GM18517 (cell line): ENCODE data around the gene GPM6B.

Source experiments
- ATAC-seq: cut with Tn5 transposase; IDR thresholded peaks from one replicate; pipeline ENCODE4 v1.9.1; 2021; ENCODE audit warnings: mild to moderate bottlenecking, moderate library complexity; ENCODE audit not compliant: unreplicated experiment

GPM6B gene

DNA sequence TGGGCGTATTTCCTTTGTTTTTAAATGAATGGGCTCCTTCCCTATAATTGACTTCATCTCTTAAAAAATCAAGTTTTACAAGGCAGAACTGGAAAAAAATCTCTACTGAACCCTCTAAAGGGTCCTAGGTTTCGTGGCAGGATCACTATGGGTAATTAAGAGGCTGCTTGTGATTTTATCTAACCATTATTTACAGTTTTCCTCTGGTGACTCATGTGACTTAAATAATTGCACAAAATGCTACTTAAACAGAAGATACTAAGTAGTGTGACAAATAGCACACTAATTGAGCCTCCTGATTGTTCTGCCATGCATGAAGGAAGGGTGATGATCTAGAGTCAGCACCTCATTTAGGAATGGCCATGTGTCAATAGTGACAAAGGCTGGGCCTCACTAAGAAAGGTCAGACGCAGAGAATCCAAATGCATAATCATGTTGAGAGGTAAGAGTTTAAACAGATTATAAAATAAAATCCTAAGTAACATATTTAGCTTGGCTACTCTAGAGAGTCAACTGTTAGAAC lies 46.8 kb downstream of the GPM6B start:
- no peak for ATAC-seq

DNA sequence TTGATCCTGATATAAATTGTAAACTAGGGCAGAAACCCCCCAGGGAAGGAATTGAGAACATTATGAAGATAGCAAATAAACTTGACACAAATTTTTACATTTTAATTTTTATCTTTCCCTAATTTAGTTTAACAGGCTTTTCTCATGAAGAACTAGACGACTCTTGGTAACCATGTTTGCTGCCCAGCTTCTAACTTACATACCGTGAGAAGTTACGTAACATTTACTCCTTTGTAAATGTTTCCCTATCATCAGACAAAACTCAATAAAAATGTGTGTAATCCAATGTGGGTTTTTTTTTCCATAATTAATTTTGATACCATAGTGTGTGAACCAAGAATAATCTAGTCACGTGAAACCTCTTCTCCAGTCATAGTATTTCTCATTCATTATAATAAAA lies 48.0 kb downstream of the GPM6B start:
- no peak for ATAC-seq

DNA sequence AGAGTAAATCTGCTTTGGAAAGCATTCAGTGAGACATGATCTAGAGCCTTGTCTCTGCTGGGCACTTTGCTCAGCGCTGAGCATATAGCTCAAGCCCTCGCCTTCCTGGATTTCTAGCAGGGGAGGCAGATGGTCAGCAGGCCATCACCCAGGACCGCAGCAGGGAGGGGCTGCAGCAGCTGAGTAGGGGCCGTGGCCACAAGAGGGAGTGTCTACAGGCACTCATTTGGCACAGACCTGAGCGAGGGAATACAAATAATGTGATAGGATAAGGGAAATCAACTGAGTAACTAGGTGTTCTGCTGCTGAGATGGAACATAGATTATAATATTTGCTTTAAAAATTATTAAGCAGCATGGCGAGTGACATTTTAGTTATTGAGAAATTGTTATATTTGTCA lies 52.1 kb downstream of the GPM6B start:
- ATAC-seq, result no peak

DNA sequence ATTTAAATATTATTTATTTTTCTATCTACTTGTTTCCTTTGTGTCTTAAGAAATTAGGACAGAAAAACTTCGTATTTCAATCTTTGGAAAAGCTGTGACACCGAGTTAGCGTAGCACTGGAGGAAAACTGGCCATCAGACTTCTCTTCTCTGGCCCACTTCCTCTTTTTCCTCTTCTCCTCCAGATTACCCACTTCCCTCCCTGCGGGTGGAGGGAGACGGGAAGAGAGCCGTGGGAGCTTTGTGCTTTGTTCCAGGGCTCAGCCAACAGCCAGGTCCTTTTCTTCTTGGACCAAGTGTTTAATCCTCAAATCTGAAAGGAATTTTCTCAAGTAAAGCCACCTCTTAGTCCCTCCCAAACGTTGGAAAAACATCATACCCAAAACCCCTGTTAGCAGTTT lies 52.6 kb downstream of the GPM6B start:
- no peak for ATAC-seq

DNA sequence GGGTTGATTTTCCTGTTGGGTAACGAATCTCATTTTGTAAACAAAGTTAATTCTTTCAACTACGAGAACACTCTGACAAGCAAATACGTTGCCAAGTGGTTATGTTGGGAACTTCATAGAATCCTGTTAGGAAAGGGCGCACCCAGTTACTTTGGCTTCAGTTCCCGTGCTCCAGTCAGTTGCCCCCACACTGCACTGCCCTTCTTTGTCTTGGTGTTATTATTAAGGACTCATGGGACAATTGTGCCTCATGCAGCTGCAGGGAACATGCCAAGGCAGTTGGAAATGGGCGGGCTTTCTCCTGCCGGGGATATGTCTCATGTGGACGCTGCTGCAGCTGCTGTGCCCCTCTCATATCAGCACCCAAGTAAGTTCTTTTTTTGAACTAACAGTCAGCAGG lies 53.4 kb downstream of the GPM6B start:
- ATAC-seq, result no peak

DNA sequence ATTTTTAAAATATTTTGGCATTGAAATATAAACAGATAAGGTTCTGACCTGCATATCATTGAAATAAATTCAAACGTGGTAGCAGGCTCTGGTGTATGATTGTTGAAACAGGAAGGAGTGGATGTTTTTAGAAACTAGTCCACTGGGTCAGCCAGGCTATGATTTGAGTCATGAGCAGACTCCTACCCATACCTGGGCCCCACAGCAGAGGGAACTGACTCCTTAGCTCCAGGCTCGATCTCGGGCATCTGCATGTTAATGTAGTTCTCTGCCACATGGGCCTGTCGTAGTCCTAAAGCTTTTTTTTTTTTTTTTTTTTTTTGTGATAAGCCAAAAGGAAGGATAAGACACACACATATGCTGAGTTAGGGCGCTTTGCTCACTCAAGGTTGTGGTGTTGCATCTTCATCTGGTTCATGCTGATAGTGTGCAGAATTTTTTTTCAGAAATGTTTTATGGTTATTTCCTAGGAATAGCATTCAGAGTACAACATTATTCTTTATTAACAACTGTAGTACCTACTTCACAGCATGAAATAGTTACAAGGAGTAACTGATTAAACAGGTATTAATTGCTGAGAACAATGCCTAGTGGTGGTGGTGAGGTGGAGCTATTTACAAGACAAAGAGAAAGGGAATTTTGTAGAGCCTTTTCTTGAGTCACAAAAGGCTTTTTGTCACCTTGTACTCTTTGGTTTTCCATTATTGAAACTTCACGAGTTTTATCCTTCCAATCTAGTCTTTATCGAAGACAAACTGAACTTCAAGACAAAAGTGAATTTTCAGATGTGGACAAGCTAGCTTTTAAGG lies 55.1 kb downstream of the GPM6B start:
- ATAC-seq, result peak; percentile 53

DNA sequence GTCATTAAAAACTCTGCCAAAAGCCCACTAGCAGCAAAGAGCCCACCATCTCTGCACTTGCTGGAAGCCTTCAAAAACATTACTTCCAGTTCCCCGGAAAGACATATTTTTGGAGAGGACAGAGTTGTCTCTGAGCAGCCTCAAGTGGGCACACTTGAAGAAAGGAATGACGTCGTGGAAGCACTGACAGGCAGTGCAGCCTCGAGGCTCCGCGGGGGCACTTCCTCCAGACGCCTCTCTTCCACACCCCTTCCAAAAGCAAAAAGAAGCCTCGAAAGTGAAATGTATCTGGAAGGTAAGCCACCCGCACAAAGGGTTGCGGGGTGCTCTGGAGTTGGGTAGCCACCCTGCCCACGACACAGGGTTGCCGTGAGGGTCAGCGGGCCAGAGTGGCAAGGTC lies 56.5 kb downstream of the GPM6B start:
- no peak for ATAC-seq

DNA sequence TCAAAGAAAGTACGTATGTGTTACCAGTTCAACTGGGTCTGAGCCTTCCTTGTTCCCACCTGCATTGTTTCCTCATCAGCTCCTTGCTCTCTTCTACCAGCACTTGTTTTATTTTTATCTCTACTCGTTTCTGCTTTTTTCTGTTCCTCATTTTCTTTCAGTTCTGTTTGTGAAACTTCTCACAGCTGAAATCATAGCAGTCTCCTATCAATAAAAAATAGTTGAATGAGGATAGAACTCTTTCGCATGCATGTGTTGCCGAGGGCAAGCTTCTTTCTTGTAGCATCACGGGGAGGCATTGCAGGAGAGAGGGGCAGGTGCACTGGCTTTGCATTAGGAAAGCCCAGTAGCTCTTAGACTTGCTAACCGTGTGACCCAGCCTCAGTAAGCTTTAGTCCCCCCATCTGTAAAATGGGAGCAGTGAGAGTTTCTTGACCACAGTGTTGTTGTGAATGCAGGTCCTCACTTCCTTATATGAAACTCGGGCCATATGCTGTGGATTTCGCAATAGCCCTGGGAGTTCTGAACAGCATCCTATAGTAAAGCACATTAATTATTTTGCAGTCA lies 57.7 kb downstream of the GPM6B start:
- ATAC-seq, result peak; percentile 85

DNA sequence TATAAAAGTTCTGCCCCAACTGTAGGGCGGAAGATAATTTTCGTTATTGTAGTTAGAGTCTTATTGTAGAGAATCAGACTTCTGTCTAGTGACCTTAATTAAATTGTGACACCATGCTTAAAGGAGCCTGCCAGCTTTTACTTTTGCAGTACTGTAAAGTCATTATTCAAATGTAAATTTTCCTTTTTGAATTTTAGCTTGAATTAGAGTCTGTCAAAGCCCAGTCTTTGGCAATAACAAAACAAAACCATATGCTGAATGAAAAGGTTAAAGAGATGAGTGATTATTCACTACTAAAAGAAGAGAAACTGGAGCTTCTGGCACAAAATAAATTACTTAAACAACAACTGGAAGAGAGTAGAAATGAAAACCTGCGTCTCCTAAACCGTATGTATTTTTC lies 60.5 kb downstream of the GPM6B start:
- no peak for ATAC-seq

DNA sequence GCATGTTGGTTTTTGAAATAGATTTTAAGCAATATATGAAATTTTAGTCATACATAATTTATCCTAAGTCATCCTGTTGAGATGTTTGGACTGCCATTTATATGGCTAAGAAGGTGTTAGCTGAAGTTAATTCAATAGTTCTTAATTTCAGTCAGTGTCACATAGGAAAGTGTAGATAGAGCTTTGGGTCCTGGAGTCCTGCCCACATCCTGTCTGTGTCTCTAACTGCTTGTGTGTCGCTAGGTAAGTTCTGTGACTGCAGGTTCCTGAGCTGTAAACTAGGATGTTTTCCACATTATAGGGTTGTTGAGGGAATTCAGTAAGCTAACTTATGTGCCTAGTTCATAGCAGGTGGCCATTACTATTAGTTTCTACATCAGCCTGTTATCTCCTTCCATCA lies 61.6 kb downstream of the GPM6B start:
- no peak for ATAC-seq

DNA sequence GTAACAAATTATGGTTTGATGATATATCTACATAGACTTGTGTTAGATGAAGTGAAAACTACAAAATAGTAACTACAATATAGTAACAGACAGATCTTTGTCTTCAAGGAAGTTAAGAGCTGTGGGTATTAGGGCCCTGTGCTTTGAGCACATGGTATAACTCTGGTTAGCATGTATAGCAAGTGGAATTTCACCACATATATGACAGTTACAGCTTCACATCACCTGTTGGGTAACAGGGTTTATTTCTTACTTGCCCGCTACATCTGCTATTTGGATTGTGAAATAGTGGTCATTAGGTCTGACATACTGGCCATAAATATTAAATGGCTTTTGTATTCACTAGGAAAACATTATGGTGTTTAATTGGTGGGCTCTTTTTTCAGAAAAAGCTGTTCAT lies 62.1 kb downstream of the GPM6B start:
- ATAC-seq, result no peak

DNA sequence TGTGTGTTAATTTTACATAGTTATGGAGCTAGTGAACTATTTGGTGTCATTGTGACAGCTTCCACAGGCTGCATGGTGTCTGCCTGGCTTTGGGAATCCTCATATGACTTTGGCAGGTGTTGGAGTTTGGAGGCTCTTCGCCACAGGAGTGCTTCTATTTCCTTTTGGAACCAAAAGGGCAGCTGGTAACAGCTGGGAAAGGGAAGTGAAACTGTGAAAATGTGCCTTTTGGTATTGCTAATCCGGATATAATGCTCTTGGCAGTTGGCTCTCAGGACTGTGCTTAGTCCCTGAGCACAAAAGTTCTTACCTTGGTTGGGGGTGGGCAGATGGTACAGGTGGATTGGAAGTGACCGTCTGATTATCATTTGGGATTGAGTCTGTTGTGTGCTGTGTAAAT lies 64.2 kb downstream of the GPM6B start:
- ATAC-seq, result peak; percentile 69

DNA sequence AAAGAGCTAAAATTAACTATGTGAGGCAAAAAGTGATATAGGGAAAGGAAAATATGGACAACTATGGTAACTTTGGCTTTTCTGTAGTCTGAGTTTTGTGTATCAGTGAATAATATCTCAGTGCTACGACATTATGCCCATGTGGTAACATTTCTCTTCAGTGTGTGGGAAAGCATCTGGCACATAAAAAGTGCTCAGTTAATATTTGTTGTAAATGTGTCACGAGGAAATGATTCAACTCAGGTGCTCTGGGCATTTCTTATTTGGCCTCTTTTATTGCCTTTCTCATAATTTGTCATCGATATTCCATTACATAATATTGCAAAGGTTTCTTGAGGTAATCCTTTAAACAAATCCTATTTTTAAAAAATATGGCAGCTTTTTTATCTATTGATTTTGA lies 64.8 kb downstream of the GPM6B start:
- no peak for ATAC-seq

DNA sequence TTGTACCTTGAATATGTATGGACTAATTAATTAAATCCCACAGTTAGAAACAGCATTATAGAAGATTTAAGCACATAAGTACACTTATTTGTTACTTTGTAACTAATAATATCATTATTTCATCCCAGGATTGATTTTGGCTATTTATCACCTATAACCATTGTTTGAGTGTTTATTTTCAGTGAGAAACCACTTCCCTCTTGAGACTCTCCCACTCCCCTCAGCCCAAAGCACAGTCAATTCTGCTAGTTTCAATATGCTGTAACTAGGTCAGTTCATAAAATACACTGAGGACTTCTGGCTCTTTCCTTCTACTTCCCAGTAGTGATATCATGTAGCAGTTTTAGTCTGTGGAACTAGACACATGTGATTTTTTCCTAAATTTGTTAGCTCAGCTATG lies 66.1 kb downstream of the GPM6B start:
- no peak for ATAC-seq

DNA sequence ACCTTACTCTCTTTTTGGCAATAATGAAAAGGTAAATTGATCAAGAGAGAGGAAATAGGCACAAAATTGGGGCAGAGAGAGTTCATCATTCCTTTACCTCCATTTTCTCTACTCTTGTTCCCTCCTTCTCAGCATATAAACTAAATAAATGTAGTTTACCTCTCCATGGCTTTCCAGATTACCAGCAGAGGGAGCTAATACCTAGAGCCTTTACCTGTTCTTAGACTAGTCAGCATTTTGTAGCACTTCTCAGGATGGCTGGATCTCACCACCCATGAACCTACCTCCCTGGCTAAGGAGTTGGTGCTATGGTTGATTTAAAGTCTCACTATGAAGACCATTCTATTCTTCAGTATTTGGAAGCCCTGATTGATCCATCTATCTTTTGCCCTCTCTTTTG lies 66.7 kb downstream of the GPM6B start:
- ATAC-seq, result no peak

DNA sequence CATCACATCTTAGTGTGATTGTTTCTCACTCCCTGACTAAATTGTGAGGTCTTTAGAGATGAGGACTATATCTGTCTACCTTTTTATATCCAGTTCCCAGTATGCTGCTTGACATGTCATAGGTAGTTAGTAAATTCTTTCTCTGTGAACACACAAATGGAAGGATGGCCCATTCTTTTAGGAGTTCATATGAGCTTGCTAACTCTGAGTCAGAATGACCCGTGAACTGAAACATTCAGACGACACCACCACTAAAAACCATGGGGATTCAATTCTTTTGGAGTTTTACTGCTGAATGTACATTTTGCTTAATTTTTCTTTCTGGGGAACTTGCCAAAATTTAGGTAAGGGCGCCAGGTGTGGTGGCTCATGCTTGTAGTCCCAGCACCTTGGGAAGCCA lies 68.4 kb downstream of the GPM6B start:
- ATAC-seq, result no peak

DNA sequence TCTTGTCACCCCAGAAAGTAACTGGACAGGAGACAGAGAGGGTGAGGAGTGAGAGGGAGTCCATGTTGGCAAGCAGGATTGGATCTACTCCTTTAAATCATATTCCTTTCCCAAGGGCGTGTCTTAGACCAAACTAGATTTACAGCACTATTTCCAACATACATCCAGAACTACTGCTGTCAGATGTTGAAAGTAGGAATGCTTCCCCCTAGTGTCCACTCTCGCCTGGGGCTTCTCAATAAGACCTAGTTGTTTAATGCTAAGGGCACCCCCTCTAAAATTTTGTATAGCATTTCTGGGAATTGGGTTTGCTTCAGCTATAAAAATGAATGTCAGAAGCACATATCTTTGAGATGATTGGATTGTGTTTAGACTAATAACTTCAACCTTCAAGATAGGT lies 69.1 kb downstream of the GPM6B start:
- no peak for ATAC-seq

DNA sequence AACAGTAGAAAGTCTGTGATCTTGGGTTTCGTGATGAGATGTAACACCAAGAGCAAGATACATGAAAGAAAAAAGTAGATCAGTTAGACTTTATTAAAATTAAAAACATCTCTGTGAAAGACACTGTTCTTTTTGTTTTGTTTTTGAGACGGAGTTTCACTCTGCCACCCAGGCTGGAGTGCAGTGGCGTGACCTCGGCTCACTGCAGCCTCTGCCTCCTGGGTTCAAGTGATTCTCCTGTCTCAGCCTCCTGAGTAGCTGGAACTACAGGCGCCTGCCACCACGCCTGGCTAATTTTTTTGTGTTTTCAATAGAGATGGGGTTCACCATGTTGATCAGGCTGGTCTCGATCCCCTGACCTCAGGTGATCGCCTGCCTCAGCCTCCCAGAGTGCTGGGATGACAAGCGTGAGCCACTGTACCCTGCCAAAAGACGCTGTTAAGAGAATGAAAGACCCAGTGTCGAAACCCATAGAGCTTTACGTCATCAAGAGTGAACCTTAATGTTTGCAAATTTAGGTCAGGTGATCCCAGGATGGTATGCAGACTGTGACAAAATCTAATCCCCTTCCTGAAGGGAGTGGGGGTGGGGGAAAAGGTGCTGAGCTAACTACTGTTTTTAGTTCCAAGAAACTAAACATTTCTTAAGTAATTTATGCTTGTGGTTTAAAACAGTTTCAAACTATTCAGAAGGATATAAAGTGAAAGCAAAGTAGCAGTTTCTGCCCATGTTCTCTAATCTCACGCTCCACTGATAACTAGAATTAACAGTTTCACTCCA lies 74.3 kb downstream of the GPM6B start:
- peak; percentile 91 for ATAC-seq

DNA sequence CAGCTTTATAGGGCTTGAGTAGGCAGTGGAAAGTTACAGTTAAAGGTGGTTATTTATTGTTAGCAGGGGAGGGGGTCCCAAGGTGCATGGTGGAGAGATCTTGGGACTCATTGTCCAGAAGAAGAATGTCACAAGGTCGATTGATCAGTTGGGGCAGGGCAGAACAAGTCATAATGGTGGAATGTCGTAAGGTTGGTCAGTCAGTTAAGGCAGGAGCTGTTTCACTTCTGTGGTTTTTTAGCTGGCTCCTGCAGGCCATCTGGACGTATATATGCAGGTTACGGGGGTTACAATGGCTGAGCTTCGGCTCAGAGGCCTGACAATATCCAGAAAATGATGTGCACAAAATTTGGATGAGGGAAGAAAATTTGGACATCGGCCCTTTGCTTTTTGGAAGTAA lies 75.2 kb downstream of the GPM6B start:
- no peak for ATAC-seq

DNA sequence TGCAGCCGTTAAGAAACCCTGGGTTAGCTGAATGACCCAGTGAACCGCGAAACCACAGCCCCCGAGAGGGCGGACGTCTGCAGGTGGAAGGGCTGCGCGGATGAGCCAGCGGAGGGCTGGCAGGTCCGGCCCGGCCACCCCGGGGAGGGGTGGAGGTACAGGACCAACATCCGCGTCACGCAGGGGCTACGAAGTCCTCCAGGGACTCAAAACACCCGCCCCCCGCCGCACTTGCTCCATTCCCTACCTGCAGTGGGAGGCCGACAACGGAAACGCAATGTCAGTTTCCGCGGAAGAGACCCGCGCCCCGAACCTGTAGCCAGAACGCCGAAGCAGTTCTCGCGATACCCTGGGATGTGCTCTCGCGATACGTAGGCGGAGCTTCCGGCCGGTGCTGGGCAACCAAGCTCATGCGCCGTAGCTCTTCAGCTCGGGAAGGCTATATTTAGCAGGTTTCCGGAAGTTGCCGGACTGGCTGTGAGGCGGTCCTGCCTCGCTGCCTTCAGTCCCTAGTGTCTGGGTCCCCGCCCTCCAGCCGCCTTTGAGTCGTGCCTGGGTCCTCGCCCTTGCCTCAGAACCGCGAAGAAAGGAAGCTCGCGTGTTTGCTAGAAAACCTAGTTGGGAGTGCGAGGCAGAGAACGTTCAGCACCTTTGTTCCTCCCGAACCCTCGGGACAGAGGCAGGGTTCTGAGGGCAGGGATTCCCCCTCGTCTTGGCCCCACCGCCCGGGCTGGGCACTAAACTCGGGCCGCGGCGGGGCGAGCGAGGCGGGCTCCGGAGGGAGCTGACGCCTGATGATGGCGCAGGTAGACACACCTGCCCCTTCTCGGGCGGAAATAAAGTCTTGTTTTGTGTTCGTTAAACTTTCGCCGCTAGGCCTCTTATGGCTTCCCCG lies 82.4 kb downstream of the GPM6B start, which contains the start of the genes OFD1 and TRAPPC2:
Gene OFD1 (plus strand): TSS at position 471 of the 895 bp plus-strand sequence. CDS start 324 bp downstream, at position 795.
Gene TRAPPC2 (minus strand): TSS at position 343 of the 895 bp plus-strand sequence. CDS start 14,657 bp downstream, outside the sequence.
- ATAC-seq, result peak; percentile 94

DNA sequence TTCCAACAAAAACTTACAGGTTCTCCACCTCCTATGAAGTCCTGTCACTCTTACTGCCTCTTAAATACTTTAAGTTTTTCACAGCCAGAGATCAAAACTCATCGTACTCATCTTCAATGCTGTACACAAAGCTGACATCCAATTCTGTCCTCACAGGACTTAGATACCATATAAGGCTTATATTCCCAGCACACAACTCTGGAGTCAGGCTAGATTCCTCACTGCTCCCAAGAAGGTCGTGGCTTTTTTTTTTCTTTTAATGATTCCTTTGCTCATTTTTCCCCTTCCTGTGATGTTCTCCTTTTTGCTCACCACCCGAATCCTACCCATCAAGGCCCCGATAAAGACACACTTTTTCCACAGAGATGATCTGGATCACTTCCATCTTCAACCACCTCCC lies 83.4 kb downstream of the GPM6B start:
- no peak for ATAC-seq
